Natural killer cell treated with Interleukin-12 subunit alpha and Interleukin-12 subunit beta and Interleukin-15 and Interleukin-18, amount 100 ng/mL, for 72 hours (primary cell): ENCODE data around the gene TP53TG5. TPM values are rescaled to one million over a fixed set of nuclear protein-coding genes. Genes with fewer than 3 reads are reported as not detected.

ENCODE experiments used
- ATAC-seq, 2 donors: fragments of 150-1000 bp; cut with Tn5 transposase in 1 of 2; sonication (Bioruptor Pico), chemical (Tn5 transposase) in 1 of 2; 2 replicates each; pipeline ENCODE4 v1.10.0; 2021
- DNase-seq: peaks from one replicate; pipeline ENCODE4 v3.0.0; 2022; ENCODE audit warnings: low spot score
- H3K27ac Mint-ChIP-seq, 2 donors: 1 replicate in 1 of 2; 2 replicates in 1 of 2; pipeline ENCODE4 v1.8.0; 2022; ENCODE audit warnings: mixed read lengths in 2 of 2, mild to moderate bottlenecking in 1 of 2, moderate library complexity in 1 of 2
- H3K27me3 Mint-ChIP-seq, 2 donors: 1 replicate in 1 of 2; 2 replicates in 1 of 2; pipeline ENCODE4 v1.8.0; 2022; ENCODE audit warnings: mixed read lengths in 2 of 2
- H3K36me3 Mint-ChIP-seq: one replicate; pipeline ENCODE4 v1.8.0; 2022; ENCODE audit warnings: mixed read lengths
- H3K4me1 Mint-ChIP-seq, 2 donors: 1 replicate in 1 of 2; 2 replicates in 1 of 2; pipeline ENCODE4 v1.8.0; 2022; ENCODE audit warnings: low read depth in 2 of 2, mixed read lengths in 2 of 2, mild to moderate bottlenecking in 1 of 2
- H3K4me3 Mint-ChIP-seq: one replicate; pipeline ENCODE4 v1.8.0; 2022; ENCODE audit warnings: mixed read lengths
- H3K9me3 Mint-ChIP-seq: 2 replicates; pipeline ENCODE4 v1.8.0; 2022; ENCODE audit warnings: mixed read lengths
- total RNA-seq, 2 donors: library from RNA; stranded (reverse); gene quantifications; one replicate each; pipeline ENCODE4 v1.2.3, GENCODE V29; 2022

The TP53TG5 gene
- total RNA-seq, 2 donors from 2014 or later, result not detected

GRCh38 chr20:45394221-45395113 lies 16.3 kb upstream of the TP53TG5 start:
- no peak overlapping the region for H3K27ac Mint-ChIP-seq
- ATAC-seq (peak in 1 of 2 donors; percentile 6), DNase-seq (no peak)
- no peaks in the 10 kb centered on the region for H3K9me3 Mint-ChIP-seq
- peaks cover under 1% of the 10 kb centered on the region for H3K36me3 Mint-ChIP-seq
- no peaks in the 10 kb centered on the region for H3K27me3 Mint-ChIP-seq
- no peak overlapping the region for H3K4me3 Mint-ChIP-seq
- H3K4me1 Mint-ChIP-seq, result no peaks in the 10 kb centered on the region

GRCh38 chr20:45392733-45393132 lies 14.6 kb upstream of the TP53TG5 start:
- no peaks in the 10 kb centered on the region for H3K36me3 Mint-ChIP-seq
- H3K27me3 Mint-ChIP-seq, result no peaks in the 10 kb centered on the region
- no peak overlapping the region for H3K27ac Mint-ChIP-seq
- no peak for DNase-seq
- no peak overlapping the region for H3K4me3 Mint-ChIP-seq
- peaks cover 0 to 3% of the 10 kb centered on the region in 2 donors for H3K4me1 Mint-ChIP-seq
- no peaks in the 10 kb centered on the region for H3K9me3 Mint-ChIP-seq
- ATAC-seq, result no peak

GRCh38 chr20:45391559-45391958 lies 13.4 kb upstream of the TP53TG5 start:
- Mint-ChIP-seq H3K9me3 (no peaks in the 10 kb centered on the region), H3K27me3 (no peaks in the 10 kb centered on the region), H3K27ac (no peak overlapping the region), H3K36me3 (no peaks in the 10 kb centered on the region), H3K4me3 (no peak overlapping the region), H3K4me1 (peaks cover 0 to 3% of the 10 kb centered on the region in 2 donors)
- ATAC-seq (no peak), DNase-seq (no peak)

- ATAC-seq, result no peak
Measured at GRCh38 chr20:45390931-45391330, 12.8 kb upstream of the TP53TG5 start.

GRCh38 chr20:45387274-45387673 lies 9.1 kb upstream of the TP53TG5 start:
- no peaks in the 10 kb centered on the region for H3K27me3 Mint-ChIP-seq
- no peaks in the 10 kb centered on the region for H3K9me3 Mint-ChIP-seq
- H3K36me3 Mint-ChIP-seq, result no peaks in the 10 kb centered on the region
- peaks cover 0 to 3% of the 10 kb centered on the region in 2 donors for H3K4me1 Mint-ChIP-seq
- H3K4me3 Mint-ChIP-seq, result no peak overlapping the region
- DNase-seq (no peak), ATAC-seq (no peak)
- no peak overlapping the region for H3K27ac Mint-ChIP-seq

More at GRCh38 chr20:45390931-45391330, 12.8 kb upstream of the TP53TG5 start:
- H3K27ac Mint-ChIP-seq, result no peak overlapping the region
- H3K4me1 Mint-ChIP-seq, result peaks cover 0 to 3% of the 10 kb centered on the region in 2 donors
- no peak overlapping the region for H3K4me3 Mint-ChIP-seq
- H3K36me3 Mint-ChIP-seq, result no peaks in the 10 kb centered on the region
- no peaks in the 10 kb centered on the region for H3K27me3 Mint-ChIP-seq
- no peaks in the 10 kb centered on the region for H3K9me3 Mint-ChIP-seq
- DNase-seq, result no peak

- ATAC-seq (no peak), DNase-seq (no peak)
- Mint-ChIP-seq H3K27me3 (no peaks in the 10 kb centered on the region), H3K9me3 (no peaks in the 10 kb centered on the region), H3K36me3 (no peaks in the 10 kb centered on the region), H3K4me3 (no peak overlapping the region), H3K4me1 (peaks cover 14 to 19% of the 10 kb centered on the region in 2 donors), H3K27ac (no peak overlapping the region)
Measured at GRCh38 chr20:45377269-45377668, 856 bp downstream of the TP53TG5 start.

- Mint-ChIP-seq H3K27ac (peak overlapping the region in 1 of 2 donors; percentile 82), H3K9me3 (no peaks in the 10 kb centered on the region), H3K4me1 (peaks cover 20 to 21% of the 10 kb centered on the region in 2 donors), H3K36me3 (no peaks in the 10 kb centered on the region), H3K4me3 (no peak overlapping the region), H3K27me3 (no peaks in the 10 kb centered on the region)
- ATAC-seq, result no peak
- DNase-seq, result no peak
Measured at GRCh38 chr20:45374966-45375365, 3.2 kb downstream of the TP53TG5 start.

GRCh38 chr20:45374101-45374467 lies 4.0 kb downstream of the TP53TG5 start:
- no peak for DNase-seq
- Mint-ChIP-seq H3K4me1 (peaks cover 20 to 21% of the 10 kb centered on the region in 2 donors), H3K9me3 (no peaks in the 10 kb centered on the region), H3K27ac (peak overlapping the region; percentile 76 to 82), H3K36me3 (no peaks in the 10 kb centered on the region), H3K4me3 (peak overlapping the region; percentile 83), H3K27me3 (no peaks in the 10 kb centered on the region)
- ATAC-seq, result no peak

- Mint-ChIP-seq H3K9me3 (no peaks in the 10 kb centered on the region), H3K27me3 (no peaks in the 10 kb centered on the region), H3K4me3 (peak overlapping the region; percentile 83), H3K4me1 (peaks cover 25 to 26% of the 10 kb centered on the region in 2 donors), H3K27ac (peak overlapping the region; percentile 76 to 82), H3K36me3 (no peaks in the 10 kb centered on the region)
- DNase-seq (peak; percentile 86), ATAC-seq (peak; percentile 90 to 91)
Measured at GRCh38 chr20:45373353-45374100, 4.6 kb downstream of the TP53TG5 start.

GRCh38 chr20:45372646-45373352 lies 5.3 kb downstream of the TP53TG5 start:
- ATAC-seq, result no peak
- Mint-ChIP-seq H3K4me1 (peaks cover 32 to 34% of the 10 kb centered on the region in 2 donors), H3K27me3 (no peaks in the 10 kb centered on the region), H3K4me3 (peak overlapping the region; percentile 83), H3K9me3 (no peaks in the 10 kb centered on the region), H3K27ac (peak overlapping the region; percentile 76 to 82), H3K36me3 (no peaks in the 10 kb centered on the region)
- no peak for DNase-seq

GRCh38 chr20:45372241-45372640 lies 5.9 kb downstream of the TP53TG5 start:
- DNase-seq, result no peak
- no peaks in the 10 kb centered on the region for H3K27me3 Mint-ChIP-seq
- peak overlapping the region; percentile 77 for H3K4me3 Mint-ChIP-seq
- peak overlapping the region in 1 of 2 donors; percentile 71 for H3K27ac Mint-ChIP-seq
- no peaks in the 10 kb centered on the region for H3K9me3 Mint-ChIP-seq
- peaks cover 36 to 39% of the 10 kb centered on the region in 2 donors for H3K4me1 Mint-ChIP-seq
- no peak for ATAC-seq
- H3K36me3 Mint-ChIP-seq, result peaks cover 3% of the 10 kb centered on the region

GRCh38 chr20:45370571-45371160 lies 7.5 kb downstream of the TP53TG5 start:
- no peak overlapping the region for H3K4me3 Mint-ChIP-seq

More at GRCh38 chr20:45370571-45371160, 7.5 kb downstream of the TP53TG5 start:
- H3K9me3 Mint-ChIP-seq, result no peaks in the 10 kb centered on the region
- no peaks in the 10 kb centered on the region for H3K27me3 Mint-ChIP-seq
- DNase-seq, result no peak
- H3K4me1 Mint-ChIP-seq, result peaks cover 45 to 46% of the 10 kb centered on the region in 2 donors
- ATAC-seq, result no peak
- H3K27ac Mint-ChIP-seq, result no peak overlapping the region
- peaks cover 7% of the 10 kb centered on the region for H3K36me3 Mint-ChIP-seq
